Gastroesophageal sphincter (tissue), 4 donors: ENCODE data around the gene TRPV3. TPM values are rescaled to one million over a fixed set of nuclear protein-coding genes. Genes with fewer than 3 reads are reported as not detected.

Experiments used
- ATAC-seq: fragments of 150-250 bp; one replicate; pipeline ENCODE4 v1.9.1; 2016; ENCODE audit warnings: mild to moderate bottlenecking, moderate library complexity
- H3K27ac ChIP-seq, 4 donors: fragments of 200-600 bp; sonication (generic) in 3 of 4; 1 replicate in 3 of 4; 2 replicates in 1 of 4; pipeline ENCODE4 v1.5.1; 2016 to 2019
- H3K27me3 ChIP-seq: fragments of 200-600 bp; sonication (generic); one replicate; pipeline ENCODE4 v1.5.1; 2019
- H3K36me3 ChIP-seq, 2 donors: fragments of 200-600 bp; sonication (generic); one replicate each; pipeline ENCODE4 v1.5.1; 2019; ENCODE audit warnings: control low read depth in 1 of 2
- H3K4me1 ChIP-seq, 3 donors: fragments of 200-600 bp; sonication (generic); 1 replicate in 2 of 3; 2 replicates in 1 of 3; pipeline ENCODE4 v1.5.1; 2016 to 2019; ENCODE audit warnings: control low read depth in 2 of 3
- H3K4me3 ChIP-seq, 2 donors: fragments of 200-600 bp; sonication (generic); one replicate each; pipeline ENCODE4 v1.5.1; 2019; ENCODE audit warnings: mild to moderate bottlenecking in 1 of 2, moderate library complexity in 1 of 2
- H3K9me3 ChIP-seq, 3 donors: fragments of 200-600 bp; sonication (generic); one replicate each; pipeline ENCODE4 v1.5.1; 2017 to 2019; ENCODE audit warnings: control low read depth in 2 of 3
- EP300 ChIP-seq: sonication (generic); formaldehyde crosslinking; IDR thresholded peaks from one replicate; pipeline ENCODE4 v1.6.1; 2017; ENCODE audit warnings: antibody characterized with exemption, mild to moderate bottlenecking
- POLR2A ChIP-seq, 2 donors: fragments of 450-650 bp; IDR thresholded peaks; one replicate each; pipeline ENCODE4 v1.6.1; 2017; ENCODE audit warnings: antibody characterized with exemption in 2 of 2, mild to moderate bottlenecking in 2 of 2, moderate library complexity in 1 of 2
- POLR2AphosphoS5 ChIP-seq: sonication (generic); formaldehyde crosslinking; IDR thresholded peaks from one replicate; pipeline ENCODE4 v1.6.1; 2017; ENCODE audit warnings: antibody characterized with exemption
- WGBS, 2 donors: methylation state at CpG; one replicate each; pipeline ENCODE4 v1.1.5; 2018; ENCODE audit warnings: low coverage in 1 of 2; 5-methylcytosine and 5-hydroxymethylcytosine counted together
- total RNA-seq, 4 donors: library from RNA; depleted of rRNA; stranded (reverse); fragments of >200 nt; gene quantifications; one replicate each; pipeline ENCODE4 v1.1.0, GENCODE V29; 2016
- TF ChIP-seq, protein P1 (sequence below), 4 experiments: fragments of 200-600 bp in 2 of 4; fragments of 450-650 bp in 2 of 4; sonication (generic) in 1 of 4; IDR thresholded peaks; one replicate each; pipeline ENCODE4 v1.5.1; 2017 to 2019; ENCODE audit warnings: antibody characterized with exemption in 4 of 4, mild to moderate bottlenecking in 2 of 4, moderate library complexity in 2 of 4

TRPV3 gene
- total RNA-seq, 4 donors from 2014 or later = 0.31 to 0.82 (median 0.70) TPM

DNA sequence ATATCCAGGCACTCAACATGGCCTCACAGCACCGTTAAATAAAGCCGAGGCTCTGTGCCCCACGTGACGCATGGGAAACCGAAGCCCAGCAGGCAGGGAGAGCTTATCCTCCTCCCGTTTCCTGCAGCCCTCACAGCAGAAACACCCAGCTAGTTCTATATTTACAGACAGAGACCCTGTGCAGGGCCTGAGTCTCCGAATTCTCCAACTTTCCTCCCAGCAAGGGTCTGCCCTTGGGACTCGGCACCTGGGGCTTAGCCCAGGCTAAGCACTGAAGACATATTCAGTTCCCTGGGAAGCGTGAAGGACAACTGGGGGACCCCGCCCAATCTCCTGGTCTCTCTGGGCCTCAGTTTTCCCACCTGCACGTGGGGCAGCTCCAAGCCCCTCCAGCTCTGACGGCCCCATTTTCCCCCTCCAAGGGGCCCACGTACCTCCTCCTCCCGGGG lies 29.2 kb downstream of the TRPV3 start:
- TF ChIP-seq EP300 = no peak
- no peak for TF ChIP-seq POLR2AphosphoS5
- TF ChIP-seq POLR2A (IDR thresholded peaks at IDR 0.05) = no peak
- TF ChIP-seq, protein P1, sequence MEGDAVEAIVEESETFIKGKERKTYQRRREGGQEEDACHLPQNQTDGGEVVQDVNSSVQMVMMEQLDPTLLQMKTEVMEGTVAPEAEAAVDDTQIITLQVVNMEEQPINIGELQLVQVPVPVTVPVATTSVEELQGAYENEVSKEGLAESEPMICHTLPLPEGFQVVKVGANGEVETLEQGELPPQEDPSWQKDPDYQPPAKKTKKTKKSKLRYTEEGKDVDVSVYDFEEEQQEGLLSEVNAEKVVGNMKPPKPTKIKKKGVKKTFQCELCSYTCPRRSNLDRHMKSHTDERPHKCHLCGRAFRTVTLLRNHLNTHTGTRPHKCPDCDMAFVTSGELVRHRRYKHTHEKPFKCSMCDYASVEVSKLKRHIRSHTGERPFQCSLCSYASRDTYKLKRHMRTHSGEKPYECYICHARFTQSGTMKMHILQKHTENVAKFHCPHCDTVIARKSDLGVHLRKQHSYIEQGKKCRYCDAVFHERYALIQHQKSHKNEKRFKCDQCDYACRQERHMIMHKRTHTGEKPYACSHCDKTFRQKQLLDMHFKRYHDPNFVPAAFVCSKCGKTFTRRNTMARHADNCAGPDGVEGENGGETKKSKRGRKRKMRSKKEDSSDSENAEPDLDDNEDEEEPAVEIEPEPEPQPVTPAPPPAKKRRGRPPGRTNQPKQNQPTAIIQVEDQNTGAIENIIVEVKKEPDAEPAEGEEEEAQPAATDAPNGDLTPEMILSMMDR (IDR thresholded peaks at IDR 0.05) = no peak
- Histone ChIP-seq H3K27ac (peak overlapping the region in 2 of 4 donors; percentile 4 to 69), H3K27me3 (peaks cover 55% of the 10 kb centered on the region), H3K4me3 (no peak overlapping the region), H3K4me1 (peaks cover 0 to 21% (median 0%) of the 10 kb centered on the region in 3 donors), H3K9me3 (no peaks in the 10 kb centered on the region), H3K36me3 (no peaks in the 10 kb centered on the region)
- no peak for ATAC-seq
- 71 to 87% methylated on average over 5 to 6 of the region's 14 CpGs for WGBS, 2 donors

DNA sequence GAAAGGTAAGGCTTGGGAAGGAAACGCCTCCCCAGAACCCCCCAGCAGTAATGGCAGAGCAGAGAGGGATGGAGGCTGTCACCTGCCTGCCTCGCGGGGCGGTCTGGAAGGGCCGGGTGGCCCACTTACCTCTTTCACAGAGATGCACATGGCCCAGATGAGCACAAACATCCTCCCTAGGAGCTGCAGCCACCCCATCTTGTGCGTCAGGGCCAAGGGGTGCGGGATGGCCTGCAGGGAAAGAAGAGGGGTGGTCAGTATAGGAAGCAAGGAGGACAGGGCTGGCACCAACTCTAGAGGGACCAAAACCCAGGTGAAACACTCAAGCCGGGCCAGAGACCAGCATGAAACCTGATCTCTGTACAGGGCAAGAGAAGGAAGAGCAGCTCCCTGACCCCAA lies 29.7 kb downstream of the TRPV3 start:
- ATAC-seq = no peak
- Histone ChIP-seq H3K4me3 (no peak overlapping the region), H3K27ac (no peak overlapping the region), H3K36me3 (no peaks in the 10 kb centered on the region), H3K9me3 (no peaks in the 10 kb centered on the region), H3K27me3 (peaks cover 50% of the 10 kb centered on the region), H3K4me1 (peaks cover 0 to 21% (median 0%) of the 10 kb centered on the region in 3 donors)
- TF ChIP-seq POLR2AphosphoS5 (no peak), POLR2A (IDR thresholded peaks at IDR 0.05) (no peak), EP300 (no peak)
- TF ChIP-seq, protein P1 (IDR thresholded peaks at IDR 0.05) = no peak
- 86 to 96% methylated on average over 1 to 8 of the region's 8 CpGs for WGBS, 2 donors

DNA sequence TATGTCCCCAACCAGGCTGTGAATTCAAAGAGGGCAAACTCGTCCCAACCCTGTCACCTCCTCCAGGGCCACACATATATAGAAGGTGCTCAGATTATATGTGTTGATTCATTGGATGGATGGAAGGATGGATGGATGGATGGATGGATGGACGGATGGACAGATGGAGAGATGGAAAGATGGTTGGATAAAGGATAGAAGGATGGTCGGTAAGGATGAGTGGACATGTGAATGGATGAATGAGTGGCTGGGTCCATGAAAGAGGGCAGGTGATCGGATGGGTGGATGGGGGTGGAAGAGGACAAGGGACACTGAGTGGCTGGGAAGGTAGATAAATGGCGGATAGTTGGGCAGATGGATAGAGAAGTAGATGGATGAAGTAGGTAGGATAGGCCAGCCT lies 30.1 kb downstream of the TRPV3 start:
- H3K27me3 ChIP-seq = peaks cover 46% of the 10 kb centered on the region
- WGBS, 2 donors = 97% methylated on average over 3 to 5 of the region's 5 CpGs
- no peak for ATAC-seq
- no peaks in the 10 kb centered on the region for H3K36me3 ChIP-seq
- TF ChIP-seq EP300 = no peak
- TF ChIP-seq, protein P1 (IDR thresholded peaks at IDR 0.05) = no peak
- no peak for TF ChIP-seq POLR2AphosphoS5
- no peak for TF ChIP-seq POLR2A (IDR thresholded peaks at IDR 0.05)
- no peak overlapping the region for H3K27ac ChIP-seq
- no peak overlapping the region for H3K4me3 ChIP-seq
- peaks cover 0 to 21% (median 0%) of the 10 kb centered on the region in 3 donors for H3K4me1 ChIP-seq
- H3K9me3 ChIP-seq = no peaks in the 10 kb centered on the region

DNA sequence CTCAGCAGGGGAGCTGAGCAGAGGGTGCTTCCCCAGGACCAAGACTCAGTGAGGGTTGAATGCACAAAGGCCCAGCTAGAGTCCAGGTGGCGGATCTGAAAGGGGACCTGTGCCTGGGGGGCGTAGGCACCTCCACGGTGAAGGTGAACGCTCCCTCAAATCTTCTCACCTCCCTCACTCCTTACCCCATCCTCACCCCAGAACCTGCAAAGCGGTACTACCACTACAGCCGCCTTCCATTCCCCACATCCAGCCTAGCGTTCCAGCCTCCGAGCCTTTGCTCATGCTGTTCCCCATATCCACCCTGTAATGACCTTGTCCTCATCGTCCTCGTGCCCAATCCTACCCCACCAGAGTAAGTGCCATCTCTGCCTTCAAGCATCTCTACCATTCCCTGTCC lies 30.6 kb downstream of the TRPV3 start:
- H3K27me3 ChIP-seq = peaks cover 41% of the 10 kb centered on the region
- 79 to 93% methylated on average over 3 to 7 of the region's 10 CpGs for WGBS, 2 donors

DNA sequence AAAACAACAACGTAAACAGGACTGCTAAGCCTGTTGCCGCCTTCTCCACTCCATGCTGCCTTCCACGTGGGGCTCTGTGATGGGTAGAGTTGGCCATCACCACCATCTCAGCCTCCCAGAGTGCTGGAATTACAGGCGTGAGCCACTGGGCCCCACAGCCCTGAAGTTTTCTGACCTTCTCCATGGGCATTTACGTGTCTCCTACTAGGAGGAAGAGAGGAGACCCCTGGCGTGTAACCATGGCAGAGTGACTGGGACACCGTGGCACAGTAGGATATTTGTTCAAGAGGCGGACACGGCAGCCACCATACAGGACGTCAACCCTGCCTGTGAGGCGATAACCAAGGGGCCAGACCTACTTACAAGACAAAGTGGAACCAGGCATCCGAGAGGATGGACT lies 31.1 kb downstream of the TRPV3 start:
- TF ChIP-seq POLR2AphosphoS5 (no peak), POLR2A (IDR thresholded peaks at IDR 0.05) (no peak), EP300 (no peak)
- TF ChIP-seq, protein P1 (IDR thresholded peaks at IDR 0.05) = no peak
- no peak for ATAC-seq
- H3K4me1 ChIP-seq = peaks cover 0 to 21% (median 0%) of the 10 kb centered on the region in 3 donors
- H3K4me3 ChIP-seq = no peak overlapping the region
- H3K27ac ChIP-seq = no peak overlapping the region
- no peaks in the 10 kb centered on the region for H3K9me3 ChIP-seq
- peaks cover 36% of the 10 kb centered on the region for H3K27me3 ChIP-seq
- WGBS, 2 donors = 78 to 82% methylated on average over 6 of the region's 12 CpGs
- no peaks in the 10 kb centered on the region for H3K36me3 ChIP-seq

More for the DNA sequence above, 30.6 kb downstream of the TRPV3 start:
- Histone ChIP-seq H3K4me1 (peaks cover 0 to 21% (median 0%) of the 10 kb centered on the region in 3 donors), H3K9me3 (no peaks in the 10 kb centered on the region), H3K4me3 (no peak overlapping the region), H3K27ac (no peak overlapping the region), H3K36me3 (no peaks in the 10 kb centered on the region)
- no peak for ATAC-seq
- TF ChIP-seq POLR2AphosphoS5 (no peak), POLR2A (IDR thresholded peaks at IDR 0.05) (no peak), EP300 (no peak)
- TF ChIP-seq, protein P1 (IDR thresholded peaks at IDR 0.05) = no peak
